ENCODE results near the gene HMGB3. TPM values are rescaled to one million over a fixed set of nuclear protein-coding genes. Genes with fewer than 3 reads are reported as not detected.

The HMGB3 gene
- total and polyA plus RNA-seq, 2 experiments from 2014 or later: 140 to 633 TPM

DNA sequence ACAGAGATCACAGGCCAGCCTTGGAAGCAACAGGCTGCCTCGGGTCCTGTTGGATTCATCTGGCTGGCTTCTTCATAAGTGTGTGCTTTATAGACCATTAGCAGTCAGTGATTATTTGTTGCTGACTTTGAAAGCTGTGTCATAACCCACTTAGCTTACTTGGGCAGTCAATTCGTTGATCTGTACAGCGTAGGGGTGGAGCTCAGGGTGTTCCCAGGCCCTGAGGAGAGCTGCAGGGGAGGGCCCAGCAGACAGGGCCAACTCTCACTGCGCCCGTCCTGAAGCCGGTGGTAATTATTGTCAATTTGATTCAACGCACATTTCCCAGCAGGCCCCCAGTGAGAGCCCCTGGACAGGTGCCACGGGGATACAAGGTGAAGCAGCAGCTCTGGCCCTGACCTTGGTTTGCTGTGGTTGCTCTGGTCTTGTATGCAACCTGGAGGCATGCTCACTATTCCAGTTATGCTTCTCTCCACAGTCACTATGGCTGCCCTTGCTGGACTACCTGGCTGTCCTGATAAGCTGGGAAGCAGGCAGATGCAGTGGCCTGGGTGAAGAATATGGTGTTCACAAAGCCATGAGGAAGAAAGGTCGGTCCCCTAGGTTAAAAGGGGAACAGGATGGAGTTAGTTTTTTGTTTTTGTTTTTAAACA lies 40.1 kb upstream of the HMGB3 start (continued):
- TF ChIP-seq, protein P1, sequence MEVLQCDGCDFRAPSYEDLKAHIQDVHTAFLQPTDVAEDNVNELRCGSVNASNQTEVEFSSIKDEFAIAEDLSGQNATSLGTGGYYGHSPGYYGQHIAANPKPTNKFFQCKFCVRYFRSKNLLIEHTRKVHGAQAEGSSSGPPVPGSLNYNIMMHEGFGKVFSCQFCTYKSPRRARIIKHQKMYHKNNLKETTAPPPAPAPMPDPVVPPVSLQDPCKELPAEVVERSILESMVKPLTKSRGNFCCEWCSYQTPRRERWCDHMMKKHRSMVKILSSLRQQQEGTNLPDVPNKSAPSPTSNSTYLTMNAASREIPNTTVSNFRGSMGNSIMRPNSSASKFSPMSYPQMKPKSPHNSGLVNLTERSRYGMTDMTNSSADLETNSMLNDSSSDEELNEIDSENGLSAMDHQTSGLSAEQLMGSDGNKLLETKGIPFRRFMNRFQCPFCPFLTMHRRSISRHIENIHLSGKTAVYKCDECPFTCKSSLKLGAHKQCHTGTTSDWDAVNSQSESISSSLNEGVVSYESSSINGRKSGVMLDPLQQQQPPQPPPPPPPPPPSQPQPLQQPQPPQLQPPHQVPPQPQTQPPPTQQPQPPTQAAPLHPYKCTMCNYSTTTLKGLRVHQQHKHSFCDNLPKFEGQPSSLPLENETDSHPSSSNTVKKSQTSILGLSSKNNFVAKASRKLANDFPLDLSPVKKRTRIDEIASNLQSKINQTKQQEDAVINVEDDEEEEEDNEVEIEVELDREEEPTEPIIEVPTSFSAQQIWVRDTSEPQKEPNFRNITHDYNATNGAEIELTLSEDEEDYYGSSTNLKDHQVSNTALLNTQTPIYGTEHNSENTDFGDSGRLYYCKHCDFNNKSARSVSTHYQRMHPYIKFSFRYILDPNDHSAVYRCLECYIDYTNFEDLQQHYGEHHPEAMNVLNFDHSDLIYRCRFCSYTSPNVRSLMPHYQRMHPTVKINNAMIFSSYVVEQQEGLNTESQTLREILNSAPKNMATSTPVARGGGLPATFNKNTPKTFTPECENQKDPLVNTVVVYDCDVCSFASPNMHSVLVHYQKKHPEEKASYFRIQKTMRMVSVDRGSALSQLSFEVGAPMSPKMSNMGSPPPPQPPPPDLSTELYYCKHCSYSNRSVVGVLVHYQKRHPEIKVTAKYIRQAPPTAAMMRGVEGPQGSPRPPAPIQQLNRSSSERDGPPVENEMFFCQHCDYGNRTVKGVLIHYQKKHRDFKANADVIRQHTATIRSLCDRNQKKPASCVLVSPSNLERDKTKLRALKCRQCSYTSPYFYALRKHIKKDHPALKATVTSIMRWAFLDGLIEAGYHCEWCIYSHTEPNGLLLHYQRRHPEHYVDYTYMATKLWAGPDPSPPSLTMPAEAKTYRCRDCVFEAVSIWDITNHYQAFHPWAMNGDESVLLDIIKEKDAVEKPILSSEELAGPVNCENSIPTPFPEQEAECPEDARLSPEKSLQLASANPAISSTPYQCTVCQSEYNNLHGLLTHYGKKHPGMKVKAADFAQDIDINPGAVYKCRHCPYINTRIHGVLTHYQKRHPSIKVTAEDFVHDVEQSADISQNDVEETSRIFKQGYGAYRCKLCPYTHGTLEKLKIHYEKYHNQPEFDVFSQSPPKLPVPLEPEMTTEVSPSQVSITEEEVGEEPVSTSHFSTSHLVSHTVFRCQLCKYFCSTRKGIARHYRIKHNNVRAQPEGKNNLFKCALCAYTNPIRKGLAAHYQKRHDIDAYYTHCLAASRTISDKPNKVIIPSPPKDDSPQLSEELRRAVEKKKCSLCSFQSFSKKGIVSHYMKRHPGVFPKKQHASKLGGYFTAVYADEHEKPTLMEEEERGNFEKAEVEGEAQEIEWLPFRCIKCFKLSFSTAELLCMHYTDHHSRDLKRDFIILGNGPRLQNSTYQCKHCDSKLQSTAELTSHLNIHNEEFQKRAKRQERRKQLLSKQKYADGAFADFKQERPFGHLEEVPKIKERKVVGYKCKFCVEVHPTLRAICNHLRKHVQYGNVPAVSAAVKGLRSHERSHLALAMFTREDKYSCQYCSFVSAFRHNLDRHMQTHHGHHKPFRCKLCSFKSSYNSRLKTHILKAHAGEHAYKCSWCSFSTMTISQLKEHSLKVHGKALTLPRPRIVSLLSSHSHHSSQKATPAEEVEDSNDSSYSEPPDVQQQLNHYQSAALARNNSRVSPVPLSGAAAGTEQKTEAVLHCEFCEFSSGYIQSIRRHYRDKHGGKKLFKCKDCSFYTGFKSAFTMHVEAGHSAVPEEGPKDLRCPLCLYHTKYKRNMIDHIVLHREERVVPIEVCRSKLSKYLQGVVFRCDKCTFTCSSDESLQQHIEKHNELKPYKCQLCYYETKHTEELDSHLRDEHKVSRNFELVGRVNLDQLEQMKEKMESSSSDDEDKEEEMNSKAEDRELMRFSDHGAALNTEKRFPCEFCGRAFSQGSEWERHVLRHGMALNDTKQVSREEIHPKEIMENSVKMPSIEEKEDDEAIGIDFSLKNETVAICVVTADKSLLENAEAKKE (CRISPR knock-in tag; IDR thresholded peaks at IDR 0.05): no peak
- TF ChIP-seq ZNF114 (CRISPR knock-in tag; IDR thresholded peaks at IDR 0.05) (no peak), ZNF331 (CRISPR knock-in tag; IDR thresholded peaks at IDR 0.05; ENCODE audit: low read depth) (no peak), CREB1 (CRISPR knock-in tag; IDR thresholded peaks at IDR 0.05; ENCODE audit: low read depth) (no peak), NANOG (IDR thresholded peaks at IDR 0.05; ENCODE audit: borderline replicate concordance) (no peak)

DNA sequence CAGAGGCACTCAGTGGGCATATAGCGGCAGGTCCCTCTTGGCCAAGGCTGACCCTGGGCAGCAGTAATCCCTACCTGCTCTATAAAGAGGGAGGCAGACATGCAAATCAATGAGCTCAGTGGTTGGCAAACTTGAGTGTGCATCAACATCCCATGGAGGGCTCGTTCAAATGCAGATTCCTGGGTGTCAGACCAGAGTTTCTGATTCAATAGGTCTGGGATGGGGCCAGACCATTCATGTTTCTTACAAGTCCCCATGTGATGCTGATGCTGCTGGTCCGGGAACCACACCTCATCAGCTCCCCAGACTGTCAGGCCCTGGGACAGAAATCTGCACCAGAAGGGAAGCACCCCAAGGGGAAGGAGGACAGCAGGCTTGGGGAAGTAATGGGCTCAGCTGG lies 38.9 kb upstream of the HMGB3 start:
- Mint-ChIP-seq H3K27ac (no peak overlapping the region), H3K9me3 (no peaks in the 10 kb centered on the region), H3K4me3 (no peak overlapping the region), H3K4me1 (peaks cover 22% of the 10 kb centered on the region), H3K27me3 (ENCODE audit: insufficient read depth, low read depth, poor library complexity) (peaks cover 4% of the 10 kb centered on the region), H3K36me3 (ENCODE audit: low read depth) (no peaks in the 10 kb centered on the region)
- H3K27ac ChIP-seq (ENCODE audit: low read depth): no peak overlapping the region
- TF ChIP-seq ZNF331 (CRISPR knock-in tag; IDR thresholded peaks at IDR 0.05; ENCODE audit: low read depth) (no peak), EZH2phosphoT487 (IDR thresholded peaks at IDR 0.05; ENCODE audit: unreplicated experiment) (no peak), POLR2AphosphoS5 (IDR thresholded peaks at IDR 0.05; ENCODE audit: low read depth) (no peak), JUNB (IDR thresholded peaks at IDR 0.05; ENCODE audit: unreplicated experiment) (no peak), CREB1 (CRISPR knock-in tag; IDR thresholded peaks at IDR 0.05; ENCODE audit: low read depth) (no peak), EZH2 (IDR thresholded peaks at IDR 0.05; ENCODE audit: low read depth, unreplicated experiment) (no peak)
- TF ChIP-seq, protein P2, sequence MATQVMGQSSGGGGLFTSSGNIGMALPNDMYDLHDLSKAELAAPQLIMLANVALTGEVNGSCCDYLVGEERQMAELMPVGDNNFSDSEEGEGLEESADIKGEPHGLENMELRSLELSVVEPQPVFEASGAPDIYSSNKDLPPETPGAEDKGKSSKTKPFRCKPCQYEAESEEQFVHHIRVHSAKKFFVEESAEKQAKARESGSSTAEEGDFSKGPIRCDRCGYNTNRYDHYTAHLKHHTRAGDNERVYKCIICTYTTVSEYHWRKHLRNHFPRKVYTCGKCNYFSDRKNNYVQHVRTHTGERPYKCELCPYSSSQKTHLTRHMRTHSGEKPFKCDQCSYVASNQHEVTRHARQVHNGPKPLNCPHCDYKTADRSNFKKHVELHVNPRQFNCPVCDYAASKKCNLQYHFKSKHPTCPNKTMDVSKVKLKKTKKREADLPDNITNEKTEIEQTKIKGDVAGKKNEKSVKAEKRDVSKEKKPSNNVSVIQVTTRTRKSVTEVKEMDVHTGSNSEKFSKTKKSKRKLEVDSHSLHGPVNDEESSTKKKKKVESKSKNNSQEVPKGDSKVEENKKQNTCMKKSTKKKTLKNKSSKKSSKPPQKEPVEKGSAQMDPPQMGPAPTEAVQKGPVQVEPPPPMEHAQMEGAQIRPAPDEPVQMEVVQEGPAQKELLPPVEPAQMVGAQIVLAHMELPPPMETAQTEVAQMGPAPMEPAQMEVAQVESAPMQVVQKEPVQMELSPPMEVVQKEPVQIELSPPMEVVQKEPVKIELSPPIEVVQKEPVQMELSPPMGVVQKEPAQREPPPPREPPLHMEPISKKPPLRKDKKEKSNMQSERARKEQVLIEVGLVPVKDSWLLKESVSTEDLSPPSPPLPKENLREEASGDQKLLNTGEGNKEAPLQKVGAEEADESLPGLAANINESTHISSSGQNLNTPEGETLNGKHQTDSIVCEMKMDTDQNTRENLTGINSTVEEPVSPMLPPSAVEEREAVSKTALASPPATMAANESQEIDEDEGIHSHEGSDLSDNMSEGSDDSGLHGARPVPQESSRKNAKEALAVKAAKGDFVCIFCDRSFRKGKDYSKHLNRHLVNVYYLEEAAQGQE (IDR thresholded peaks at IDR 0.05; ENCODE audit: unreplicated experiment): no peak
- TF ChIP-seq, protein P3, sequence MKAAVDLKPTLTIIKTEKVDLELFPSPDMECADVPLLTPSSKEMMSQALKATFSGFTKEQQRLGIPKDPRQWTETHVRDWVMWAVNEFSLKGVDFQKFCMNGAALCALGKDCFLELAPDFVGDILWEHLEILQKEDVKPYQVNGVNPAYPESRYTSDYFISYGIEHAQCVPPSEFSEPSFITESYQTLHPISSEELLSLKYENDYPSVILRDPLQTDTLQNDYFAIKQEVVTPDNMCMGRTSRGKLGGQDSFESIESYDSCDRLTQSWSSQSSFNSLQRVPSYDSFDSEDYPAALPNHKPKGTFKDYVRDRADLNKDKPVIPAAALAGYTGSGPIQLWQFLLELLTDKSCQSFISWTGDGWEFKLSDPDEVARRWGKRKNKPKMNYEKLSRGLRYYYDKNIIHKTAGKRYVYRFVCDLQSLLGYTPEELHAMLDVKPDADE (IDR thresholded peaks at IDR 0.05): no peak
- TF ChIP-seq, protein P4, sequence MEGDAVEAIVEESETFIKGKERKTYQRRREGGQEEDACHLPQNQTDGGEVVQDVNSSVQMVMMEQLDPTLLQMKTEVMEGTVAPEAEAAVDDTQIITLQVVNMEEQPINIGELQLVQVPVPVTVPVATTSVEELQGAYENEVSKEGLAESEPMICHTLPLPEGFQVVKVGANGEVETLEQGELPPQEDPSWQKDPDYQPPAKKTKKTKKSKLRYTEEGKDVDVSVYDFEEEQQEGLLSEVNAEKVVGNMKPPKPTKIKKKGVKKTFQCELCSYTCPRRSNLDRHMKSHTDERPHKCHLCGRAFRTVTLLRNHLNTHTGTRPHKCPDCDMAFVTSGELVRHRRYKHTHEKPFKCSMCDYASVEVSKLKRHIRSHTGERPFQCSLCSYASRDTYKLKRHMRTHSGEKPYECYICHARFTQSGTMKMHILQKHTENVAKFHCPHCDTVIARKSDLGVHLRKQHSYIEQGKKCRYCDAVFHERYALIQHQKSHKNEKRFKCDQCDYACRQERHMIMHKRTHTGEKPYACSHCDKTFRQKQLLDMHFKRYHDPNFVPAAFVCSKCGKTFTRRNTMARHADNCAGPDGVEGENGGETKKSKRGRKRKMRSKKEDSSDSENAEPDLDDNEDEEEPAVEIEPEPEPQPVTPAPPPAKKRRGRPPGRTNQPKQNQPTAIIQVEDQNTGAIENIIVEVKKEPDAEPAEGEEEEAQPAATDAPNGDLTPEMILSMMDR (conservative IDR thresholded peaks at IDR 0.05; ENCODE audit: low read depth in 2 of 2): no peak
- no peaks in the 10 kb centered on the region for H3K27me3 ChIP-seq (ENCODE audit: insufficient read depth)
- H3K4me1 ChIP-seq (ENCODE audit: insufficient read depth): no peaks in the 10 kb centered on the region
- no peak overlapping the region for H2AFZ ChIP-seq
- H3K4me3 ChIP-seq: no peak overlapping the region
- H4K20me1 ChIP-seq (replicated peaks; ENCODE audit: insufficient read depth): no peaks in the 10 kb centered on the region
- DNase-seq (ENCODE audit: low spot score) (no peak), ATAC-seq (peak; percentile 27; the same call in 2 of the 3 replicates)
- no peaks in the 10 kb centered on the region for H3K36me3 ChIP-seq (ENCODE audit: insufficient read depth)
- no peaks in the 10 kb centered on the region for H3K9me2 ChIP-seq (ENCODE audit: insufficient read depth)
- no peaks in the 10 kb centered on the region for H3K79me2 ChIP-seq (replicated peaks; ENCODE audit: insufficient read depth)
- H3F3A ChIP-seq (replicated peaks; ENCODE audit: low read depth): no peaks in the 10 kb centered on the region
- no peak overlapping the region for H3K4me2 ChIP-seq

Data from GM23338 (cell line).